Stimulated activated CD8-positive, alpha-beta memory T cell treated with anti-CD3 and anti-CD28 coated beads, Interleukin-15, amount 100 ng/mL, for 4 hours (primary cell): ENCODE data around the gene KIF25.

Experiments used
- DNase-seq, 2 donors: peaks; one replicate each; pipeline ENCODE4 v3.0.0-alpha.2; 2020; ENCODE audit warnings: low read depth in 2 of 2

Gene KIF25

GRCh38 chr6:168087436-168088160, 90.1 kb downstream of the KIF25 start:
- DNase-seq, result no peak

GRCh38 chr6:168088161-168089053, 90.9 kb downstream of the KIF25 start:
- DNase-seq, result no peak

- DNase-seq, result no peak
Observed at GRCh38 chr6:168089186-168090063, 92.0 kb downstream of the KIF25 start.

- DNase-seq, result no peak
Observed at GRCh38 chr6:168090064-168090690, 92.7 kb downstream of the KIF25 start.

- DNase-seq, result no peak
Observed at GRCh38 chr6:168090706-168091105, 93.2 kb downstream of the KIF25 start.

- no peak for DNase-seq
Observed at GRCh38 chr6:168091381-168092264, 94.2 kb downstream of the KIF25 start.

- no peak for DNase-seq
Observed at GRCh38 chr6:168092541-168092940, 95.1 kb downstream of the KIF25 start.

GRCh38 chr6:168093071-168093505, 95.6 kb downstream of the KIF25 start:
- no peak for DNase-seq

- no peak for DNase-seq
Observed at GRCh38 chr6:168093634-168094033, 96.2 kb downstream of the KIF25 start.
